ENCODE results near the gene SDC1. TPM values are rescaled to one million over a fixed set of nuclear protein-coding genes. Genes with fewer than 3 reads are reported as not detected.
"Not testable (repeated sequence)": the region's sequence is repeated elsewhere in the genome, so short reads cannot be mapped to it uniquely, and the experiment has no call there.

SDC1 gene
- total RNA-seq, 1 donor from 2014 or later, result 74.3 TPM

DNA sequence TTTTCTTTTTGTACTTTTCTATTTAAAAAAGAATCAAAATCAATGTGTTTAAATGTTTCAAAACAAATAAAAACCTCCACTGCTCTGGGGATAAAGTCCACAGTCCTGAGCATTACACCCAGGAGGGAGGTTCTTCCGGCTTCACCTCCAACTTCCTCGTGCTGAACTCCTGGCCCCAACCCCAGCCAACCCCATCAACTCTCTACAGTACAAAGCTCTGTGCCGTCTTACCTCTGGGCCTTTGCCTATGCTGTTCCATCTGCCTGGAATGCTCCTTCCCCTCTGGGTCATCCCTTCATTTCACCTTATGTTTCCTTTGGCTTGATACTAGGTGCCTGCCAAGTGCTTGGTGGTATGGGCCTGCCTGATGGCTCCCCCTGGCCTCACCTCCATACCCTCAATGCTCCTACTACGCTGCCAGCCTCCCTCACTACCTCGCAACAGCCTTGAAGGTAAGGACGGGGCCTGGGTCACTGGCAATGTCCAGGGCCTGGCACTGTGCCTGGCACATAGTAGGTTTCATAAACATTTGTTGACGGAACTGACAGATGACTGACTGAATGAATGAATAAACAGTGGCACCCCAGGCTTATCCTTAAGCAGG lies 28.8 kb downstream of the SDC1 start:
- no peak for FAIRE-seq
- Histone ChIP-seq H3K4me2 (ENCODE audit: low read length) (no peak overlapping the region), H3K27ac (ENCODE audit: low read depth, low read length) (no peak overlapping the region), H3K9ac (ENCODE audit: low read length) (no peak overlapping the region), H3K4me3 (ENCODE audit: insufficient read depth, low read depth, low read length) (no peak overlapping the region), H2AFZ (ENCODE audit: low read depth, low read length) (no peak overlapping the region), H3K79me2 (ENCODE audit: insufficient read depth, low read length) (no peaks in the 10 kb centered on the region), H3K4me1 (ENCODE audit: insufficient read depth, low read length) (no peaks in the 10 kb centered on the region), H3K36me3 (ENCODE audit: insufficient read depth, low read length) (no peaks in the 10 kb centered on the region), H3K9me3 (ENCODE audit: insufficient read depth, low read depth, low read length) (no peaks in the 10 kb centered on the region), H4K20me1 (ENCODE audit: insufficient read depth, low read length) (no peaks in the 10 kb centered on the region), H3K27me3 (ENCODE audit: insufficient read depth, low read length) (no peaks in the 10 kb centered on the region)
- Mint-ChIP-seq H3K4me3 (ENCODE audit: unreplicated experiment) (no peak overlapping the region), H3K9me3 (ENCODE audit: unreplicated experiment) (no peaks in the 10 kb centered on the region), H3K27ac (ENCODE audit: unreplicated experiment) (no peak overlapping the region), H3K4me1 (ENCODE audit: low read depth, unreplicated experiment) (peaks cover 7% of the 10 kb centered on the region), H3K36me3 (ENCODE audit: low read depth, unreplicated experiment) (peaks cover 8% of the 10 kb centered on the region), H3K27me3 (ENCODE audit: low read depth, unreplicated experiment) (peaks cover 18% of the 10 kb centered on the region)
- no peak for DNase-seq (ENCODE audit: low read depth)
- TF ChIP-seq EZH2 (IDR thresholded peaks at IDR 0.05; ENCODE audit: insufficient read depth, low read length), result no peak
- TF ChIP-seq, protein P1, sequence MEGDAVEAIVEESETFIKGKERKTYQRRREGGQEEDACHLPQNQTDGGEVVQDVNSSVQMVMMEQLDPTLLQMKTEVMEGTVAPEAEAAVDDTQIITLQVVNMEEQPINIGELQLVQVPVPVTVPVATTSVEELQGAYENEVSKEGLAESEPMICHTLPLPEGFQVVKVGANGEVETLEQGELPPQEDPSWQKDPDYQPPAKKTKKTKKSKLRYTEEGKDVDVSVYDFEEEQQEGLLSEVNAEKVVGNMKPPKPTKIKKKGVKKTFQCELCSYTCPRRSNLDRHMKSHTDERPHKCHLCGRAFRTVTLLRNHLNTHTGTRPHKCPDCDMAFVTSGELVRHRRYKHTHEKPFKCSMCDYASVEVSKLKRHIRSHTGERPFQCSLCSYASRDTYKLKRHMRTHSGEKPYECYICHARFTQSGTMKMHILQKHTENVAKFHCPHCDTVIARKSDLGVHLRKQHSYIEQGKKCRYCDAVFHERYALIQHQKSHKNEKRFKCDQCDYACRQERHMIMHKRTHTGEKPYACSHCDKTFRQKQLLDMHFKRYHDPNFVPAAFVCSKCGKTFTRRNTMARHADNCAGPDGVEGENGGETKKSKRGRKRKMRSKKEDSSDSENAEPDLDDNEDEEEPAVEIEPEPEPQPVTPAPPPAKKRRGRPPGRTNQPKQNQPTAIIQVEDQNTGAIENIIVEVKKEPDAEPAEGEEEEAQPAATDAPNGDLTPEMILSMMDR (IDR thresholded peaks at IDR 0.05; ENCODE audit: insufficient read depth, low read depth, low read length), result no peak

DNA sequence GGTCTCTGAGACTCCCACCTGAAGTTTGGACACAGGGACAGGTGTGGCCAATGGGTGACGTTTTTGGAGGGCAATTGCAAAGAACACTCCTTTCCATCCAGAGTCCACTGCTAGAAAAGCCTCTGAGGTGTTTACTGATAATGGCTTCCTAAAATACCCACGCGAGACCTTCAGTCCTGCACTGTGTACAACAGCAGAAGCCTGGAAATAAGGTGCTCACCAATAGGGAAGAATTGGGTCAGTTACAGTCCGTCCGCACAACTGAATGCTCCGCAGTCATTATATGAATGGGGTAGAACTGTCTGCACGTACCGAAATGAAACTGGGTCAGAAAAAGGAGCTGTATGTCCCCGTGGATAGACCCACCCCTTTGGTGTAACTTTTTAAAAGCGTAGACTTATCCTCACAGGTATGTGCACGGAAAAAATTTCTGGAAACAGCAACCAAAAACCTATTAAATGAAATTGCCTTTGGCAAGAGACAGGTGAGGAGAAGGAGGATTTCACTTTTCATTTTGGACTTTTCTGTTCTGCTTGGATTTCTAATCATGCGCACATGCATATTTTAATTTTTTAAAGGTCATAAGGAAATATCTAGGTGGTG lies 29.4 kb downstream of the SDC1 start:
- Mint-ChIP-seq H3K27ac (ENCODE audit: unreplicated experiment) (no peak overlapping the region), H3K9me3 (ENCODE audit: unreplicated experiment) (no peaks in the 10 kb centered on the region), H3K36me3 (ENCODE audit: low read depth, unreplicated experiment) (peaks cover 4% of the 10 kb centered on the region), H3K4me3 (ENCODE audit: unreplicated experiment) (no peak overlapping the region), H3K27me3 (ENCODE audit: low read depth, unreplicated experiment) (peaks cover 21% of the 10 kb centered on the region), H3K4me1 (ENCODE audit: low read depth, unreplicated experiment) (peaks cover 8% of the 10 kb centered on the region)
- FAIRE-seq (no peak), DNase-seq (ENCODE audit: low read depth) (no peak)
- H3K36me3 ChIP-seq (ENCODE audit: insufficient read depth, low read length), result no peaks in the 10 kb centered on the region
- TF ChIP-seq, protein P1 (IDR thresholded peaks at IDR 0.05; ENCODE audit: insufficient read depth, low read depth, low read length), result no peak
- TF ChIP-seq EZH2 (IDR thresholded peaks at IDR 0.05; ENCODE audit: insufficient read depth, low read length), result no peak
- H3K4me1 ChIP-seq (ENCODE audit: insufficient read depth, low read length), result no peaks in the 10 kb centered on the region
- no peaks in the 10 kb centered on the region for H4K20me1 ChIP-seq (ENCODE audit: insufficient read depth, low read length)
- H3K9me3 ChIP-seq (ENCODE audit: insufficient read depth, low read depth, low read length), result no peaks in the 10 kb centered on the region
- no peak overlapping the region for H3K27ac ChIP-seq (ENCODE audit: low read depth, low read length)
- no peak overlapping the region for H3K4me3 ChIP-seq (ENCODE audit: insufficient read depth, low read depth, low read length)
- no peaks in the 10 kb centered on the region for H3K27me3 ChIP-seq (ENCODE audit: insufficient read depth, low read length)
- no peak overlapping the region for H3K4me2 ChIP-seq (ENCODE audit: low read length)
- no peak overlapping the region for H3K9ac ChIP-seq (ENCODE audit: low read length)
- no peaks in the 10 kb centered on the region for H3K79me2 ChIP-seq (ENCODE audit: insufficient read depth, low read length)
- no peak overlapping the region for H2AFZ ChIP-seq (ENCODE audit: low read depth, low read length)

GRCh38 chr2:20195016-20195411 lies 29.9 kb downstream of the SDC1 start:
- not testable (repeated sequence) for H3K4me1 ChIP-seq (ENCODE audit: insufficient read depth, low read length); H4K20me1 ChIP-seq (ENCODE audit: insufficient read depth, low read length); FAIRE-seq; H3K9me3 Mint-ChIP-seq (ENCODE audit: unreplicated experiment); H3K4me1 Mint-ChIP-seq (ENCODE audit: low read depth, unreplicated experiment); DNase-seq (ENCODE audit: low read depth); H3K9me3 ChIP-seq (ENCODE audit: insufficient read depth, low read depth, low read length); H3K27ac ChIP-seq (ENCODE audit: low read depth, low read length); H2AFZ ChIP-seq (ENCODE audit: low read depth, low read length); H3K79me2 ChIP-seq (ENCODE audit: insufficient read depth, low read length); H3K27ac Mint-ChIP-seq (ENCODE audit: unreplicated experiment); H3K27me3 ChIP-seq (ENCODE audit: insufficient read depth, low read length); H3K36me3 Mint-ChIP-seq (ENCODE audit: low read depth, unreplicated experiment); H3K9ac ChIP-seq (ENCODE audit: low read length); H3K4me3 Mint-ChIP-seq (ENCODE audit: unreplicated experiment); H3K4me3 ChIP-seq (ENCODE audit: insufficient read depth, low read depth, low read length); H3K36me3 ChIP-seq (ENCODE audit: insufficient read depth, low read length); H3K4me2 ChIP-seq (ENCODE audit: low read length)
- H3K27me3 Mint-ChIP-seq (ENCODE audit: low read depth, unreplicated experiment), result peaks cover 17% of the 10 kb centered on the region

All from astrocyte (in vitro differentiated cells and primary cell).